B cell (primary cell): ENCODE data around the gene GGN. TPM values are rescaled to one million over a fixed set of nuclear protein-coding genes. Genes with fewer than 3 reads are reported as not detected.

Experiments used
- ATAC-seq: fragments of 200-7000 bp; cut with Tn5 transposase; one replicate; pipeline ENCODE4 v1.10.0; 2021; ENCODE audit warnings: low read depth, mild to moderate bottlenecking, moderate number of reproducible peaks, moderate library complexity
- CTCF ChIA-PET: fragments of 350-600 bp; sonication (Branson Sonifier 250); formaldehyde crosslinking; loops from one replicate; lab custom pipeline; 2021; ENCODE audit warnings: antibody characterized with exemption, inconsistent platforms; lab: Charles Lee
- POLR2A ChIA-PET: fragments of 350-600 bp; sonication (Branson Sonifier 250); formaldehyde crosslinking; loops from one replicate; lab custom pipeline; 2021; ENCODE audit warnings: antibody characterized with exemption; lab: Charles Lee
- DNase-seq: peaks from one replicate; pipeline ENCODE4 v3.0.0; 2013
- H2AFZ ChIP-seq: 2 replicates; pipeline ENCODE4 v1.6.1; 2012; ENCODE audit warnings: mild to moderate bottlenecking, low read depth, low read length; ENCODE audit not compliant: insufficient read depth, poor library complexity, severe bottlenecking
- H3K27ac ChIP-seq, 2 donors: 1 replicate in 1 of 2; 2 replicates in 1 of 2; pipeline ENCODE4 v1.5.1; 2012 to 2013; ENCODE audit warnings: low read length in 2 of 2, mild to moderate bottlenecking in 2 of 2, moderate library complexity in 1 of 2
- H3K27me3 ChIP-seq, 4 experiments: fragments of 200-600 bp in 1 of 4; sonication (generic) in 1 of 4; replicated peaks in 1 of 4; 1 replicate in 2 of 4; 2 replicates in 2 of 4; pipeline versions ENCODE4 v1.6.1 to v1.7.0; 2013 to 2016; ENCODE audit warnings: low read length in 3 of 4, mild to moderate bottlenecking in 2 of 4, mixed read lengths in 1 of 4, moderate library complexity in 1 of 4; ENCODE audit not compliant: insufficient read depth in 4 of 4, control insufficient read depth in 3 of 4; ENCODE audit errors: control extremely low read depth in 1 of 4
- H3K36me3 ChIP-seq, 2 experiments: replicated peaks in 1 of 2; 1 replicate in 1 of 2; 2 replicates in 1 of 2; pipeline versions ENCODE4 v1.6.1 to v1.7.1; 2013; ENCODE audit warnings: low read length in 1 of 2; ENCODE audit not compliant: insufficient read depth in 2 of 2, control insufficient read depth in 1 of 2; ENCODE audit errors: control extremely low read depth in 1 of 2, extremely low read depth in 1 of 2
- H3K4me1 ChIP-seq, 2 donors: fragments of 200-600 bp in 1 of 2; sonication (generic) in 1 of 2; 1 replicate in 1 of 2; 2 replicates in 1 of 2; pipeline versions ENCODE4 v1.5.1 to v1.6.1; 2013 to 2017; ENCODE audit warnings: low read length in 2 of 2; ENCODE audit not compliant: control insufficient read depth in 2 of 2, insufficient read depth in 2 of 2
- H3K4me2 ChIP-seq: replicated peaks from 2 replicates; pipeline ENCODE3; 2012; ENCODE audit warnings: mild to moderate bottlenecking, low read depth, low read length; ENCODE audit not compliant: poor library complexity, severe bottlenecking
- H3K4me3 ChIP-seq, 5 experiments: fragments of 200-600 bp in 1 of 5; sonication (generic) in 1 of 5; 1 replicate in 3 of 5; 2 replicates in 2 of 5; pipeline versions ENCODE4 v1.5.1 to v1.7.0; 2011 to 2016; ENCODE audit warnings: low read length in 4 of 5, mild to moderate bottlenecking in 4 of 5, low read depth in 2 of 5, control low read depth in 1 of 5, moderate library complexity in 1 of 5; ENCODE audit not compliant: insufficient read depth in 1 of 5; ENCODE audit errors: control extremely low read depth in 1 of 5, extremely low read depth in 1 of 5
- H3K79me2 ChIP-seq: fragments of 200-600 bp; sonication (generic); one replicate; pipeline ENCODE4 v1.6.0; 2016; ENCODE audit warnings: low read length; ENCODE audit not compliant: control insufficient read depth, insufficient read depth
- H3K9ac ChIP-seq: fragments of 200-600 bp; sonication (generic); 2 replicates; pipeline ENCODE4 v1.6.1; 2017; ENCODE audit warnings: mild to moderate bottlenecking, low read length, moderate library complexity
- H3K9me3 ChIP-seq, 3 donors: one replicate each; pipeline versions ENCODE4 v1.6.1 to v1.7.1; 2013; ENCODE audit warnings: low read length in 2 of 3; ENCODE audit not compliant: control insufficient read depth in 2 of 3, insufficient read depth in 1 of 3; ENCODE audit errors: control extremely low read depth in 1 of 3
- H4K20me1 ChIP-seq: 2 replicates; pipeline ENCODE4 v1.6.0; 2012; ENCODE audit warnings: mild to moderate bottlenecking, low read length; ENCODE audit not compliant: insufficient read depth, control insufficient read depth, poor library complexity, severe bottlenecking
- H3K27ac Mint-ChIP-seq: one replicate; pipeline ENCODE4 v1.8.0; 2021; ENCODE audit warnings: mixed read lengths
- H3K27me3 Mint-ChIP-seq: one replicate; pipeline ENCODE4 v1.8.0; 2021; ENCODE audit warnings: mixed read lengths
- H3K4me1 Mint-ChIP-seq: one replicate; pipeline ENCODE4 v1.8.0; 2021; ENCODE audit warnings: mixed read lengths
- H3K4me3 Mint-ChIP-seq: one replicate; pipeline ENCODE4 v1.8.0; 2021; ENCODE audit warnings: mixed read lengths
- H3K9me3 Mint-ChIP-seq: one replicate; pipeline ENCODE4 v1.8.0; 2022; ENCODE audit warnings: mixed read lengths; ENCODE audit not compliant: insufficient read depth
- CTCF ChIP-seq: fragments of 200-600 bp; IDR thresholded peaks from one replicate; pipeline ENCODE4 v1.8.0; 2022; ENCODE audit warnings: antibody characterized with exemption, mild to moderate bottlenecking
- EZH2 ChIP-seq: IDR thresholded peaks from 2 replicates; pipeline ENCODE4 v1.6.1; 2012; ENCODE audit warnings: borderline replicate concordance, low read depth, mild to moderate bottlenecking, moderate library complexity, low read length; ENCODE audit not compliant: insufficient read depth, poor library complexity, severe bottlenecking
- WGBS: methylation state at CpG from one replicate; pipeline ENCODE4 v1.1.5; 2013; ENCODE audit warnings: missing lambda C conversion rate; ENCODE audit not compliant: insufficient coverage; 5-methylcytosine and 5-hydroxymethylcytosine counted together
- intact Hi-C: fragments of 100-400 bp; cut with micrococcal nuclease; formaldehyde crosslinking; loops from one replicate; pipeline ENCODE4 v1.10.0; 2022
- polyA plus RNA-seq: library from polyadenylated mRNA; depleted of rRNA; stranded (reverse); fragments of >200 nt; gene quantifications from 2 replicates; pipeline ENCODE4 v1.2.3, GENCODE V29; 2012
- total RNA-seq, 2 donors: library from RNA; stranded (reverse); fragments of 120-200 nt in 1 of 2; gene quantifications; 1 replicate in 1 of 2; 2 replicates in 1 of 2; pipeline versions ENCODE4 v1.2.3 to v1.2.4, GENCODE V29; 2013 to 2022

The GGN gene
- total and polyA plus RNA-seq, 2 donors (not counting 1 experiment from before 2014, with no cell fraction given) = 0.34 TPM; not detected in 1

- ChIA-PET CTCF (no interaction called here), POLR2A (no interaction called here)
- Histone ChIP-seq H2AFZ (no peak overlapping the region), H3K36me3 (peaks cover 2 to 24% of the 10 kb centered on the region in 2 experiments), H3K27me3 (no peaks in the 10 kb centered on the region), H4K20me1 (no peaks in the 10 kb centered on the region), H3K4me1 (no peaks in the 10 kb centered on the region), H3K4me3 (no peak overlapping the region), H3K9ac (no peak overlapping the region), H3K27ac (no peak overlapping the region), H3K79me2 (no peaks in the 10 kb centered on the region), H3K9me3 (no peaks in the 10 kb centered on the region), H3K4me2 (no peak overlapping the region)
- WGBS = 93% methylated on average over 4 of the region's 7 CpGs
- H3K27me3 Mint-ChIP-seq = no peaks in the 10 kb centered on the region
- H3K4me1 Mint-ChIP-seq = peaks cover 3% of the 10 kb centered on the region
- no peaks in the 10 kb centered on the region for H3K9me3 Mint-ChIP-seq
- H3K27ac Mint-ChIP-seq = no peak overlapping the region
- no peak for DNase-seq
- TF ChIP-seq EZH2 = no peak
- TF ChIP-seq CTCF = no peak
- no peak for ATAC-seq
- no peak overlapping the region for H3K4me3 Mint-ChIP-seq
- intact Hi-C loops = no loop called here
Observed at GRCh38 chr19:38409631-38410133, 21.8 kb upstream of the GGN start.

DNA sequence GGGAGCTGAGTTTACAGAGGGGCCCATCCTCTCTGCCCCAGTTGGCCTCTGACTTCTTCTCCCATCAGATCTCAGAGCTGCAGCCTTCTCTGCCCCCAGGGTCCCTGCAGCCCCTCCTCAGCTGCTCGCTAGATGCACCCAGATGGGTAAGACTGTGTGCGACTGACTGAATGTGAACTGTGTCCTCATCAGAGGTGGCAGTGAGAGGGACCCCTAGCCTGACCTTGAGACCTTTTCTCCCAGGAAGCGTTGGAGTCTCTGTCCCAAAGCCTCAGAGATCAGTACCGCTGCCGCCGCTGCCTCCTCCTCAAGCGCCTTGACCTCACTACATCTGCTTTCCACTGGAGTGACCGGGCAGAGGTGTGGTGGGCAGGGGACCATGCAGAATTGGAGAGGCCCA is 17.4 kb upstream of the GGN start:
- peaks cover 18% of the 10 kb centered on the region for H3K4me1 Mint-ChIP-seq
- Histone ChIP-seq H3K9ac (no peak overlapping the region), H3K4me3 (no peak overlapping the region), H3K27ac (no peak overlapping the region), H3K4me2 (no peak overlapping the region), H3K36me3 (peaks cover 2 to 24% of the 10 kb centered on the region in 2 experiments), H3K9me3 (no peaks in the 10 kb centered on the region), H3K27me3 (peaks cover 0 to 4% (median 0%) of the 10 kb centered on the region in 4 experiments), H3K79me2 (peaks cover 11% of the 10 kb centered on the region), H3K4me1 (peaks cover 5 to 14% of the 10 kb centered on the region in 2 donors), H2AFZ (no peak overlapping the region), H4K20me1 (no peaks in the 10 kb centered on the region)
- H3K27me3 Mint-ChIP-seq = peaks cover 7% of the 10 kb centered on the region
- POLR2A ChIA-PET = no interaction called here
- TF ChIP-seq EZH2 (no peak), CTCF (no peak)
- WGBS = 98% methylated on average over 7 of the region's 8 CpGs
- ATAC-seq (no peak), DNase-seq (no peak)
- H3K27ac Mint-ChIP-seq = peak overlapping the region; percentile 15
- peak overlapping the region; percentile 47 for H3K4me3 Mint-ChIP-seq
- H3K9me3 Mint-ChIP-seq = no peaks in the 10 kb centered on the region
- CTCF ChIA-PET = interaction anchor here (0.6 to 5.0 kb wide), 5 partner anchors 18 to 388 kb away, joined by 3 to 90 read pairs (median 3); partner anchors contain the start of genes GGN and PSMD8
- intact Hi-C loops = no loop called here
